HepG2 (cell line): ENCODE data around the gene DNAJC4. TPM values are rescaled to one million over a fixed set of nuclear protein-coding genes. Genes with fewer than 3 reads are reported as not detected.

ENCODE experiments used
- AGO1 ChIP-seq: fragments of 200-400 bp; formaldehyde crosslinking; IDR thresholded peaks from 2 replicates; pipeline ENCODE4 v1.6.1; 2017; ENCODE audit warnings: mild to moderate bottlenecking, low read depth, low read length, moderate library complexity; ENCODE audit not compliant: poor library complexity, severe bottlenecking
- ATF5 ChIP-seq: sonication (generic); formaldehyde crosslinking; IDR thresholded peaks from 2 replicates; pipeline ENCODE4 v1.4.0; 2020; ENCODE audit warnings: mild to moderate bottlenecking, low read depth, missing genetic modification reagents
- BRCA1 ChIP-seq: sonication (generic); formaldehyde crosslinking; IDR thresholded peaks from 2 replicates; pipeline ENCODE4 v1.4.0; 2020; ENCODE audit warnings: missing genetic modification reagents
- CHD4 ChIP-seq: fragments of 200-600 bp; sonication (generic); IDR thresholded peaks from 2 replicates; pipeline ENCODE4 v1.7.0; 2017; ENCODE audit warnings: mild to moderate bottlenecking, low read length, borderline replicate concordance
- CREM ChIP-seq, 2 experiments: sonication (generic) in 1 of 2; formaldehyde crosslinking in 1 of 2; IDR thresholded peaks; 2 replicates each; pipeline versions ENCODE4 v1.4.0 to v1.6.1; 2016 to 2020; ENCODE audit warnings: antibody characterized with exemption in 1 of 2, mild to moderate bottlenecking in 1 of 2, missing genetic modification reagents in 1 of 2
- EEA1 ChIP-seq: sonication (generic); formaldehyde crosslinking; IDR thresholded peaks from 2 replicates; pipeline ENCODE4 v1.5.1; 2020; ENCODE audit warnings: mild to moderate bottlenecking, missing genetic modification reagents, borderline replicate concordance
- FOXO1 ChIP-seq: sonication (generic); formaldehyde crosslinking; IDR thresholded peaks from 2 replicates; pipeline ENCODE4 v1.4.0; 2020; ENCODE audit warnings: missing genetic modification reagents
- KLF6 ChIP-seq: IDR thresholded peaks from 2 replicates; pipeline ENCODE4 v1.8.0; 2016; ENCODE audit warnings: missing biosample characterization, missing genetic modification reagents
- MTA1 ChIP-seq: sonication (generic); formaldehyde crosslinking; IDR thresholded peaks from 2 replicates; pipeline ENCODE4 v1.4.0; 2020; ENCODE audit warnings: missing genetic modification reagents, mild to moderate bottlenecking, borderline replicate concordance
- NCOA1 ChIP-seq: sonication (generic); formaldehyde crosslinking; IDR thresholded peaks from 2 replicates; pipeline ENCODE4 v1.9.0; 2021; ENCODE audit warnings: missing genetic modification reagents
- NFIB ChIP-seq: sonication (generic); formaldehyde crosslinking; IDR thresholded peaks from 2 replicates; pipeline ENCODE4 v1.9.0; 2021; ENCODE audit warnings: missing genetic modification reagents, mild to moderate bottlenecking, borderline replicate concordance
- NR1H2 ChIP-seq: sonication (generic); formaldehyde crosslinking; IDR thresholded peaks from 2 replicates; pipeline ENCODE4 v1.8.1; 2022; ENCODE audit warnings: low read depth, missing genetic modification reagents, borderline replicate concordance
- NR2C2 ChIP-seq: sonication (generic); formaldehyde crosslinking; IDR thresholded peaks from 2 replicates; pipeline ENCODE4 v1.4.0; 2020; ENCODE audit warnings: missing genetic modification reagents, mild to moderate bottlenecking, moderate library complexity, borderline replicate concordance
- PBX2 ChIP-seq: IDR thresholded peaks from 2 replicates; pipeline ENCODE4 v1.6.1; 2016; ENCODE audit warnings: control low read depth
- PRDM4 ChIP-seq: sonication (generic); formaldehyde crosslinking; IDR thresholded peaks from 2 replicates; pipeline ENCODE4 v1.9.0; 2021; ENCODE audit warnings: missing genetic modification reagents, borderline replicate concordance
- RAD21 ChIP-seq: fragments of 450-650 bp; formaldehyde crosslinking; IDR thresholded peaks from 2 replicates; pipeline ENCODE4 v1.5.0; 2020; ENCODE audit warnings: mild to moderate bottlenecking
- SP4 ChIP-seq: sonication (generic); formaldehyde crosslinking; IDR thresholded peaks from 2 replicates; pipeline ENCODE4 v1.8.1; 2023; ENCODE audit warnings: mild to moderate bottlenecking, missing genetic modification reagents
- SYNCRIP ChIP-seq: fragments of 200-400 bp; formaldehyde crosslinking; IDR thresholded peaks from 2 replicates; pipeline ENCODE4 v1.6.1; 2018; ENCODE audit warnings: mild to moderate bottlenecking, low read depth, low read length; ENCODE audit not compliant: insufficient read depth
- YY1 ChIP-seq: IDR thresholded peaks from 2 replicates; pipeline ENCODE4 v1.6.1; 2011; ENCODE audit warnings: low read length, low read depth, moderate library complexity, mild to moderate bottlenecking; ENCODE audit not compliant: insufficient read depth, insufficient replicate concordance
- ZFP91 ChIP-seq: sonication (generic); formaldehyde crosslinking; IDR thresholded peaks from 2 replicates; pipeline ENCODE4 v1.9.0; 2022; ENCODE audit warnings: missing genetic modification reagents, mild to moderate bottlenecking, borderline replicate concordance
- ZNF124 ChIP-seq: sonication (generic); formaldehyde crosslinking; IDR thresholded peaks from 2 replicates; pipeline ENCODE4 v1.4.0; 2020; ENCODE audit warnings: missing genetic modification reagents
- ZNF382 ChIP-seq: sonication (generic); formaldehyde crosslinking; IDR thresholded peaks from 2 replicates; pipeline ENCODE4 v1.5.0; 2020; ENCODE audit warnings: missing genetic modification reagents, mild to moderate bottlenecking, borderline replicate concordance
- ZNF446 ChIP-seq: sonication (generic); formaldehyde crosslinking; IDR thresholded peaks from 2 replicates; pipeline ENCODE4 v1.5.0; 2020; ENCODE audit warnings: mild to moderate bottlenecking, missing genetic modification reagents
- ZNF547 ChIP-seq: sonication (generic); formaldehyde crosslinking; IDR thresholded peaks from 2 replicates; pipeline ENCODE4 v1.5.1; 2020; ENCODE audit warnings: mild to moderate bottlenecking, missing genetic modification reagents
- ZNF879 ChIP-seq: sonication (generic); formaldehyde crosslinking; IDR thresholded peaks from 2 replicates; pipeline ENCODE4 v1.8.1; 2023; ENCODE audit warnings: missing genetic modification reagents
- polyA plus RNA-seq, 8 experiments: library from polyadenylated mRNA; depleted of rRNA in 3 of 8; stranded (reverse) in 7 of 8; unstranded in 1 of 8; fragments of >200 nt; fragmentation: Illumina TruSeq in 4 of 8; extraction: Trizol in 4 of 8; gene quantifications; 2 replicates each; pipeline versions ENCODE4 v1.2.1 to v1.2.3, GENCODE V29; 2011 to 2016; ENCODE audit warnings: low read depth in 4 of 8, missing spikeins in 1 of 8, mixed read lengths in 1 of 8; ENCODE audit not compliant: insufficient read depth in 1 of 8
- total RNA-seq, 5 experiments: library from RNA; depleted of rRNA; stranded (reverse); fragments of >200 nt; fragmentation: Illumina TruSeq; extraction: Trizol; gene quantifications; 2 replicates each; pipeline ENCODE4 v1.2.3, GENCODE V29; 2016; ENCODE audit warnings: low read depth in 1 of 5

Gene DNAJC4
- total and polyA plus RNA-seq, 2 of the 13 experiments (the other 11 are each of a cell fraction or from before 2014, with no cell fraction given) = 10.3 to 60.8 TPM

- TF ChIP-seq ZNF124 (CRISPR knock-in tag) (no peak), NR2C2 (CRISPR knock-in tag) (no peak), CREM (IDR thresholded peaks at IDR 0.05) (no peak), CREM (CRISPR knock-in tag; IDR thresholded peaks at IDR 0.05) (no peak), PBX2 (no peak), SP4 (peak; percentile 85), ZNF382 (no peak), NCOA1 (CRISPR knock-in tag) (no peak), NFIB (no peak), EEA1 (no peak), AGO1 (peak; percentile 5), BRCA1 (CRISPR knock-in tag) (no peak), ZNF446 (CRISPR knock-in tag) (no peak), FOXO1 (no peak), NR1H2 (no peak), ZNF879 (CRISPR knock-in tag) (no peak), ZFP91 (CRISPR knock-in tag) (peak; percentile 29; the same call in 1 of the 2 replicates), YY1 (peak; percentile 48), MTA1 (CRISPR knock-in tag) (no peak), ZNF547 (no peak), RAD21 (CRISPR knock-in tag) (peak; percentile 48; the same call in 1 of the 2 replicates), ATF5 (CRISPR knock-in tag) (no peak), PRDM4 (no peak), KLF6 (CRISPR knock-in tag) (peak; percentile 25; the same call in 1 of the 2 replicates), SYNCRIP (no peak), CHD4 (no peak)
Observed at GRCh38 chr11:64251016-64251752, 20.8 kb downstream of the DNAJC4 start, which contains the start of gene PLCB3 (continued).
